ENCODE data around the gene ARL3.
"Not testable (repeated sequence)": the region's sequence is repeated elsewhere in the genome, so short reads cannot be mapped to it uniquely, and the experiment has no call there.

The ARL3 gene

DNA sequence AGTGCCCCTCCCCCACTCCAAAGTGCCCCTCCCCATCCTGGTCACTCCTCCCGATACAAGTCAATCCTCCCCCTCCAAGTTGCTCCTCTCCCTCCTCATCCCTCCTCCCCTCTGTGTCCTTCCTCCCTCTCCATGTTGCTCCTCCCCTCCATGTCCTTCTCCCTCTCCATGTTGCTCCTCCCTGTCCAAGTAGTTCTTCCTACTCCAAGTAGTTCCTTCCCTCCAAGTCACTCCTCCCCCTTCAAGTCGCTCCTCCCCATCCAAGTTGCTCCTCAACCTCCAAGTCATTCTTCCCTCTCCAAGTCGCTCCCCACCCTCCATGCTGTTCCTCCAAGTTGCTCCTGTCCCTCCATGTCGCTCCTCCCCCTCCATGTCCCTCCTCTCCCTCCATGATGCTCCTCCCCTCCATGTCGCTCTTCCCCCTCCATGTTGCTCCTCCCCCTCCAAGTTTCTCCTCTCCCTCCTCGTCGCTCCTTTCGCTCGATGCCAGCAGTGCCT is 20.9 kb upstream of the ARL3 start:
- DNase-seq = no peak

DNA sequence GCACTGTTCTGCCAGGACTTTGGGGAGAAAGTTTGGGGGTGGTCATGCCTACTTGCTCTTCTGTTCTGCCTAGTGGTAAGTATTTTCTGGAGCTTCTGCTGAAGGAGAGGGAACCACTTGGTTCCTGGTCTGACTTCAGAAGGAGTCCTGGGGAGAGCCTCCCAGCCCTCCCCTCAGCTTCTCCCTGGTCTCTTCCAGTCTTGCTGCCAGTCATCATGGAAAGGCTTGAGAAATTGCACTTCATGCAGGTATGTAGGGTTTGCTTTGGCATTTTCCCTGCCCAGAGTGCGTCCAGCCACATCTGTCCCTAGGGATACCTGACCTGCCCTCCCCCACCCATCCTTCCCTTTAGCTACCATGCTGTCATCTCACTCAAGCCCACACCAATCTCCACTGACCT is 18.5 kb upstream of the ARL3 start:
- DNase-seq = no peak

DNA sequence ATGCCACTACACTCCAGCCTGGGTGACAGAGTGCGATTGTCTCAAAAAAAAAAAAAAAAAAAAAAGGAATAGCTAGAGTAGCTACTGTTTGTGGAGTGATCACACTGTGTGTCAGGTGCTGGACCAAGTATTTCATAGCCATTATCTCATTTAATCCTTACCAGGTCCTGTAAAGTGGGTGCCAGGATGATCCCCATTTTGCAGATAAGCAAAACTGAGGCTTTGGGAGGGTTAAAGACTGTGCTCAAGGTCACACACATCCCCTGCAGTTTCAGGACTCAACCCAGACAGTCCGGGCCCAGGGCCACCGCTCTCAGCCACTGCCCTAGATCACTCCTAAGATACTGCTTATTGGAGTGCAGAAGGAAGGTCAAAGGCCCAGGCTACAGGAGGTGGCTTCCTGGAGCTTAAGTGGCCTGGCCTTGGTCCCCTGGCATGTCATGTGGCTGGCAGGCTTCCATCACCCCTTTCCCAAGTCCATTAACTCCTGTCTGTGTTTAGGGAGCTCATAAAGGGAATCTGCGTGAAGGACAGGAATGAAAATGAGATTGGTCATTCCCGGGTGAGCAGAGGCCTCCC is 17.1 kb upstream of the ARL3 start:
- no peak for DNase-seq

DNA sequence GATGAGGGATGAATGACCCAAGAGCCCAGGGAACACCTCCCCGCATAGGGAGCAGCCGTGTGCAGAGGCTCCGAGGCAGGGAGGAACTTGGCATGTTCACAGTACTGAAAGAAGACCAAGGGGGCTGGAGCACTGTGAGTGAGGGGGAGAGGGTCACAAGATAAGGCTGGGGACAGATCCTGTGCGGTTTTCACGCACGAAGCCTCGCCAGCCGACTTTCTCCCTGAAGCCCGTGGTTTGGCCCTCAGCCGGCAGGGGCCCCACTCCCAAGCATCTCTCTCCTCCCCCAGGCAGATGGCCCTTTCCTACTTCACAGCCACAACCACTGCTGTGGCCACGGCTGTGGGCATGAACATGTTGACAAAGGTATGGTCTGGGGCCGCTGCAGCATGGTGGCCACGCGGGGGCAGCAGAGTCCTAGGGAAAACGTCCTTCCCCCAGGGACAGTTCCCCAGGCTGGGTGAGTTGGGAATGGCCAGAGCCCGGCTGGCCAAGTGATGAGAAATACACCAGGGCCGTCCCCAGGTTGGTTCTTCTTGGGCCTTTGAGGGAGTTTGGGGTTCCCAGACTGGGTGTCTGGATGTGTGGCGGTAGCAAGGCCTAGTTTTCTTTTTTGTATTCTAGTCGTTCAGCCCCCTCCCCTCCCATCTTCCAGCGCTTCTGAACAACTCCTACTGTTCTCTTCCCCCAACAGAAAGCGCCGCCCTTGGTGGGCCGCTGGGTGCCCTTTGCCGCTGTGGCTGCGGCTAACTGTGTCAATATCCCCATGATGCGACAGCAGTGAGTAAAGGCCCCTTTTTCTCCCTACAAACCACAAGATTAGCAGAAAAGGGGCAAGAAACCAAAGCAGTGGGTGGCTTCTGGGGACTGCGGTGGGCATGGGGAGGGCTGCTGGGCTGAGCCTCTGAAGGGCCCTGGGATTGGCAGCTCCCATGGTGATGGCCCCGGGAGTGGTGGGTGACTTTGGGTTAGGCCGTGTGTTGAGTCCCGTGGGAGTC is 15.1 kb upstream of the ARL3 start:
- no peak for DNase-seq

DNA sequence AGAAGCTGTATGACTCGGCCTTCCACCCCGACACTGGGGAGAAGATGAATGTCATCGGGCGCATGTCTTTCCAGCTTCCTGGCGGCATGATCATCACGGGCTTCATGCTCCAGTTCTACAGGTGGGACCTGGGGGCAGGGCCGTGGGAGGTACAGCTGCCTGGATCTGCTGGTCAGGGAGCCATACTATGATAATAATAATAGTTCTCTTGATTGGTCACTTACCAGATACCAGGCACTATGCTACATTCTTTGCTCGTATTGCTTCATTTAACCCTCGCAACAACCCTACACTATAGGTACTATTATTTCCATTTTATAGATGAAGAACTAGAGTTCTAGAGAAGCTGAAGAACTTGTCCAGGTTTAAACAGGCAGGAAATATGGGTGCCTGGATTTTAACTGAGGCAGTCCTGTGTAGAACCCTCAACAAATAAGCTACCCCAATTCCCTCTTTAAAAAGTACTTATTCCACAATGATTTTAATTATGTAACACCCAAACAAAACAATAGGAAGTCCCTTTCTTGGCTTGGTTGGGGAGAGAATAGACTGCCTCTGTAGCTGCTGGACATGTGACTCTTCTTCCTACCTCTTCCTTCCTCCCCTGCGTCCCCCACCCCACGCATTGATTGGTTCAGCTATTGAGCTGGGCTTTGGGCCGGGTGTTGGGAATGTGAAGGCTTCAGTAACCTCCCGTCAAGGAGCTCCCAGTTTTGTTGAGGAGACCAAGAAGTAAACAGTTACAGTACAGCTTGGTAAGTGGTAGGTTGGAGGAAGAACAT is 13.0 kb upstream of the ARL3 start:
- no peak for DNase-seq

DNA sequence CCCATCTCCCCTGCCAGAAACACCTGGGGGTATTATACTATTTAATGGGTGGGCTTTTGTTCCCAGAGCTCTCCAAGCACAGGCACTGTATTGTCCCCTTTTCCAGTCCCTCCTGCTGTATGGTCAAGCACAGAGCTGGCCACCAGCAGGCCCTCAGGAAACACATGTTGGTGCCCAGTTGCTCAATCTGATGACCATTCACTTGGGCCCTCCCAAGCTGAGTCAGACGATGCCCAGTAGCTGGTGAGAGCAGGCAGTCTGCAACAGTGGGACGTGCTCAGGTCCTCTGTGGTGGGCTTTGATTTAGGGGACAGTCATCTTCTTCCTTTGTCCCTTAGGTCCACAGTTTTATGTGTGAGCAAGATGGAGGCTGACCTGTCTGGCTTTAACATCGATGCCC is 12.1 kb upstream of the ARL3 start:
- no peak for DNase-seq

DNA sequence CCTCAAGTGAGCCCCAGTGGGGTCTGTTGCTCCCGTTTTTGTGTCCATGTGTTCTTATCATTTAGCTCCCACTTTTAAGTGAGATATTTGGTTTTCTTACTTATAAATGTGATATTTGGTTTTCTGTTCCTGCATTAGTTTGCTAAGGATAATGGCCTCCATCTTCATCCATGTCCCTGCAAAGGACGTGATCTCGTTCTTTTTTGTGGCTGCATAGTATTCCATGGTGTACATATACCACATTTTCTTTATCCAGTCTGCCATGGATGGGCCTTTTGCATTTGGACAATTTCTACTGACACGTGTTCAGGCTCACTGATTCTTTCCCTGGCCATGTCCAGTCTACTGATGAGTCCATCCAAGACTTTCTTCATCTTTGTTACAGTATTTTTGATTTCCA is 9.8 kb upstream of the ARL3 start:
- no peak for DNase-seq

DNA sequence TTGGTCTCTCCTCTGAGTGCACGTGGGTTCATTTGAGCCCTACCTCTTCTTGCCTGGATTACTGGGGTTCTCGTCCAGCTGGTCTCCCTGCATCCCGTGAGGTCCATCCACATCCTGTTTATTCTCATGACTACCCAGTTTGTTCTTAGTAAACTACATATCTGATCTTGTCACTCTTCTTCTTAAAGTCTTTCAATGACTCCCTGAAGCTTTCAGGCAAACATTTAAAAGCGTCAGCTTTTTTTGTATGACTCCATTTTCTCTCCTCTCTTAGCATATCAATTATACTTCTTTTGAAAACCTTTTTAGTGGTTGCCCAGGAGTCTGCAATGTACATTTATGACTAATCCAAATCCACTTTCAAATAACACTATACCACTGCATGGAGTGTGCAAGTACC is 7.8 kb upstream of the ARL3 start:
- DNase-seq = no peak

DNA sequence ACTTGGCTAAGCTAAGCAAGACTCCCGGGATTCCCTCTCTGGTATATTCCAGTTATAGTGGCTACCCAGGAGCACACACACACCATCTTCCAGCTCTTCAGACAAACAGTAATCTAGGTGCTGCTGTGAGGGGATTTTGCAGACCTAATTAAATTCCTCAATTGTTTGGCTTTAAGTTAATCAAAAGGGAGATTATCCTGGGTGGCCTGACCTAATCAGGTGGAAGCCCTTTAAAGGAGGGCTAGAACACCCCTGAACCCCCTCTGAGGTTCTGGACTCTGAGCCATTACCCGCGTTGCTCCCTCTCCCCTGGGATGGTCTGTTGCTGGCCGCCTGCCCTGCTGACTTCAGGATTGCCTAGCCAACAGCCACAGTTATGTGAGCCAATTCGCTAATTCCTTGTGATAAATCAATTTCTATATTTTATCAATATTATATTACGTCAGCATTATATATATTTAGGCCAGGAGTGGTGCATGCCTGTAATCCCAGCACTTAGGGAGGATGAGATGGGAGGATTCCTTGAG is 6.6 kb upstream of the ARL3 start:
- DNase-seq = no peak

DNA sequence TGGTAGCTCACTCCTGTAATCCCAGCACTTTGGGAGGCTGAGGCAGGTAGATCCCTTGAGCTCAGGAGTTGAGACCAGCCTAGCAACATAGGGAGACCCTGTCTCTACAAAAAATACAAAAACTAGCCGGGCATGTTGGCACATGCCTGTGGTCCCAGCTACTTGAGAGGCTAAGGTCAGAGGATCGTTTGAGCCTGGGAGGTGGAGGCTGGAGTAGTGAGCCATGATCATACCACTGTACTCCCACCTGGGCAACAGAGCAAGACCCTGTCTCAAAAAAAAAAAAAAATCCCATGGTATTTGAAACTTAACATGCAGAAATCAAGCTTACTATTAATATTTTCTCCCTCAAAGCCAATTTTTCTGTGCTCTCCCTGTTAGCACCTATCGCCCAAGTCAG is 6.1 kb upstream of the ARL3 start:
- no peak for DNase-seq

DNA sequence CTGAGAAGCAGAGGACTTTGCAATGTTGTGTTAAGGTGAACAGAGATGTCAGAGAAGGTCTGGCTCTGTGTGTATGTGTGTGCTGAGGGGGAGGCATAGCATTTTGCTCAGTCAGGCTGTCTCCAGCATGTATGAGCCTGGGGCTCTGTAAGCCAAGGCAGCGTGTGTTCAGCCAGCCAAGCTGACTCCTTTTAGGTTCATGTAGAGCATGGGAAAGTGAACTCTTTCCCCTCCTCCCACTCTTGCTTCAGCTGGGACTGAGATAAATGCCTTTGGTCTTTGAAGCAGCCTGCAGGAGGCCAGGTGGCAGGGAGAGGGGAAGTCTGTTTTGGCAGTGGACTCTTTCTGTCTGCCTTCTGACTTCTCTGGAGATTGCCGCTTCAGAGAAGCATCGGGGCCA is 4.0 kb upstream of the ARL3 start:
- DNase-seq = no peak

DNA sequence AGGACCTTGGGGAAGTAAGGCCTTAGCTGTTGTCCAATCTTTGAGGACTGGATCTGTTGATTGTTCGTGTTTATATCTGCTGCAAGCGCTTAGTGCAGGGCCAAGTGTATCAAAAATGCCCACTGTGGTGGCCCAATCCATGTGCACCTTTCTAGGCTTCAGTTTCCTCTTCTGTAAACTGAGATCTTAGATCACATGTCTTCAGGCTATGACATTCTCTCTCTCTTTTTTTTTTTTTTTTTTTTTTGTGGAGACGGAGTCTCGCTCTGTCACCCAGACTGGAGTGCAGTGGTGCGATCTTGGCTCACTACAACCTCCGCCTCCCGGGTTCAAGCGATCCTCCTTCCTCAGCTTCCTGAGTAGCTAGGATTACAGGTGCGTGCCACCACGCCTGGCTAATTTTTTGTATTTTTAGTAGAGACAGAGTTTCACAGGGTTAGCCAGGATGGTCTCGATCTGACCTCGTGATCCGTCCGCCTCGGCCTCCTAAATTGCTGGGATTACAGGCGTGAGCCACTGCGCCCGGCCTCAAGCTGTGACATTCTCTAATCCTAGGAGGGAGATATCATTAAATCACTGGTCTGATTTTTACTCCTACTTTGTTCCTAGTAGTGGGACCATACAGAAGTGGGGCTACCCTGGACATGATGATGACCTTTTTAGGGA is 2.8 kb upstream of the ARL3 start:
- DNase-seq = not testable (repeated sequence)

DNA sequence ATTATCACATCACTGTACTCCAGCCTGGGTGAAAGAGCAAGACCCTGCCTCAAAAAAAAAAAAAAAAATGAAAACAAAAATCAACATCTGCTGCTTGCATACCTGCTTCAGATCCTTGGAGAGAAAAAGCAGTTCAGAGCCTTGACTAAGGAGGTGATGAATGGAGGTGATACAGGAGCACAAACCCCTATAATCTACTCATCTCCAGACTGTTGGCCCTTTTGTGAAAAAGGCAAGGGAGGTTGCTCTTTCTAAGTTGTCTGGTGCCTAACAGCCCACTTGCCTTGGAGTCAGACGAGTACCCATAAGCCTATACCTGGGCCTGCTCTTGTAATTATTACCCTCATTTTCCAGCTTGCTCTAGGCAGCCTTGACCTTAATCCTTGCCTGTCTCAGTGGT is 1.7 kb upstream of the ARL3 start:
- no peak for DNase-seq

DNA sequence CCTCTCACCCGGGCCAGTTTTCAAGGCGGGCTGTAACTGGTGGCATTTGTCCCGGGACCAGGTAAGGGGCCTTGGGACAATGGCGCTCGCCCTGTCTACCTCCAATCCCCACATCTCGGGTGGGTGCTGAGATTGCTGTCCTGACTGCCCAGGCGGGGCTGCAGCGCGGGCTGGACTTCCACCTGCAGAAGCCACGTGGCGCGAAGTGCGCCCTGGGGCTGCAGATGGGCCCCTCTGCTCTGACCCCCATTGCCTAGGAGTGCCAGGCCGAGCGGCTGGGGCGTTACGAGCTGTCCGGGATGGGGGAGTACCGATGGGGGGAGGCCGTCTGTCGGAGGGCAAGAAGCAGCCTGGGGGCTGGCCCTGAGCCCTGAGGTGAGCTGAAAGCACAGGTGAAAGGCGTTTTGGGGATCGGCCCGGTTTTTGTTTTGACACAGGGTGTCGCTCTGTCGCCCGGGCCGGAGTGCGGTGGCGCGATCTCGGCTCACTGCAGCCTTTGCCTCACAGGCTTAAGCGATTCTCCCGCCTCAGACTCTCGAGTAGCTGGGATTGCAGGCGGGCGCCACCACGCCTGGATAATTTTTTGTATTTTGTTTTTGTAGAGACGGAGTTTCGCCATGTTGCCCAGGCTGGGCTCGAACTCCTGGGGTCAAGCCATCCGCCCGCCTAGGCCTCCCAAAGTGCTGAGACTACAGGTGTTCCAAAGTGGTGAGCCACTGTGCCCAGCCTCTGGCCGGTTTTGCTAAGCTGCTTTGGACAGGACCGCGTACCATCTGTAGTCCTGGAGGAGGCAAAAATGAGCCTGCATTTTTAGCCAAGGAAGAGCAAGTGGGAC is 641 bp upstream of the ARL3 start, which contains the start of gene SFXN2:
Gene SFXN2 (plus strand): TSS at position 16 of the 835 bp plus-strand sequence. CDS start 12,001 bp downstream, outside the sequence.
- no peak for DNase-seq

DNA sequence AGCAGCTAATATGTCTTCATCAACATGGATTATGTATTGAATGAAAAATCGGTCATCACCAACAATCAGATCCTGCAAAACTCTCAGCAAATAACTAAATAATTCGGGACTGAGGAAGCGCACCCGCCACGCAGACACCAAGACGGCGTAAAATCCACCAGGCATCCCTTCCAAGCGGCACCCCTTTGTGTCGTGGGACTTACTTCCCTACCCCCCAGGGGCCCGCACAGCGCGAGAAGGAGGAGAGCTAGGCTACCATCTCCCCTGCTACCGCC is 721 bp downstream of the ARL3 start:
- no peak for DNase-seq

DNA sequence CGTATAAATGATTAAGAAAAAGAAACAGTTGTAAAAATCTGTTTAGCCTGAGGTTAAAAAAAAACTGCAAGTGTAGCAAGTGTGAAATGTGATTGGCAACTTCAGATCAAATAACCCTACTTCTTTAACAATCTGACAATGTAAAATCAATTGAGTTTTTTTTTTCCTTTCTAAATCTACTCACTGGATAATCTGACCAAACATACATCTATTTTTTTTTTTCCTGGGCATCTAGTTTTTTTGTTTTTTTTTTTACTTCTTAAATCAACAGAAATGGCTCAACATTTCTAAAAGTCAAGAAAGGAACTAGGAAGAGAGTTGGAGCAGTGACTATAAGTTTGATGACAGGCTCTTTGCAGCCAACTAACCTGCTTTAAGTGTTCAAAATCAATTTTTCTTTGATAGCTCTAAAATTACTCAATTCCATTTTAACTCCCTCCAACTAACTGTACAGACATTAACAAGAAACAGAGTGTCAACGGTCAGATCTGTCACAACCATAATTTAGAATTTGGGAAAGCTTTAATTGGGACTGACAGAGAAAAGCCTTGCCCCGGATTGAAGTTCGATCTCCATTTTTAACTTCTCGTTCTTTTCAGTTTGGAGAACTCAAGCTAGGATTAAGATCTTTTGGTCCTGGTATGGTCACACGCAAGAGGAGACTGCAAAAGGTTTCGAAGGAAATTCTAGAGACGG is 1.2 kb downstream of the ARL3 start:
- no peak for DNase-seq

DNA sequence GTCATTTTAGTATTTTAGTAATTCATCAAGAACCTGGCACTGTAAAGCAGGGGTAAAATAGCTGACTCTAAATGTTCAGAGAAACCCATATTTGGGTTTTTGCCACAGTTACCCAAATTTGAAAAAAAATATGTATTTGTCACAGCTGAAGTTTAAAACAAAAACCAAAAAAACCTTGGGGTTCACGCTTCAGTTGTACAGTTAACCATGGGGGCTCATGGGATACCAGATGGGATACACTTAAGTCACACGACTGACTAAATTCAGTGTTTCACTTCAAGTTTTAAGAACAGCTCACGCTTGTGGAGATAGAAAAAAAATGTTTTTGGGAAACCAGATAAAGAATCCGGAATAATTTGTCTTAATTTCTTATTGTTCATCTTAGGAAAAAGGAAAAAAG is 2.1 kb downstream of the ARL3 start:
- DNase-seq = no peak

DNA sequence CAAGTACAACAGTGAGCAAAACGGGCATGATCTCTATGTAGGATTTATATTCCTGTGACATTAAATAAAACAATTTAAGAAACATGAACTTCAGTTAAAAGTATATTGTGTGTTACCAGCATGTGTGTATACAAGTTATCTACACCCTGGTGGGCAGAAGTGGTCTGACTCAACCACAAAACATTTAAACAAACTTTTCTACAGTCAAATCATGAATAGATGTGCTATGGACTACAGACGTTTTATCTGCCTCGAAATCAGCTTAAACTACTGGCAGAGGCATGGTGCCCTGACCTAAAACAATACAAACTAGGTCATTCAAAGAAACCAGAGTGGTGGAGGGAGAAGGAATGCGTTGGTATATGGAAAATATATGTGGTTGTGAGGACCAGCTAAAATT is 3.6 kb downstream of the ARL3 start:
- no peak for DNase-seq

DNA sequence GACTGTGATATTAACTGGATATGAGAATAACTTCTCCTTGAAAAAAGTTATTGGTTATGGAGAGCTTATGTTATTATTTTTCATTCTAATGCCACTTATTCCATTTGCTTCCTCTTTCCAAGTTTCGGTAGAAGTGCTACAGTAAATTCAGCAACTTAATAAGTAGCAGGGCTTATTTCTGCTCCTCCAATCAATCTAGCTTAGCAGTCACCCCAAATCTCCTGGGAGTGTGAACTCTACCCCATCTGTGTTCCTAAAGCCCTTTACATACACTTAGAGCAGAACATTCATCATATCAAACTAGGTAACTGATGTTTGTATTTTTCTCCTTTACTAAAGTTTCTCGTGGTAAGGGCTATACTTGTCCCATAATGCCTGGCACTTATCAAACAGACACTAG is 8.7 kb downstream of the ARL3 start:
- DNase-seq = no peak

DNA sequence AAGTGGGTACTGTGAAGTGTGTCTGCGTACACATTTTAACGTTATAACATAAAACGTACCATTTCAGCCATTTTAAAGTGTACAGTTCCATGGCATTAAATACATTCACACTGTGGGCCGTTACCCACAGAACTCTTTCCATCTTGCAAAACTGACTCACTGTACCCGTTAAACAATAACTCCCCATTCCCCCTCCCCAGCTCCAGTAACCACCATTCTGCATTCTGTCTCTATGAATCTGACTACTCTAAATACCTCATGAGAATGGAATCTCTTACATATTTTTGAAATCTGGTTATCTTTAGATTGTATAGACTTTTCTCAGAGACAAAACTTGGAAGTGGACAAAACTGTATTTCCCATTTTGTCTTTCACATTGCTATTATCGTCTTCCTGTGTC is 9.3 kb downstream of the ARL3 start:
- no peak for DNase-seq

DNA sequence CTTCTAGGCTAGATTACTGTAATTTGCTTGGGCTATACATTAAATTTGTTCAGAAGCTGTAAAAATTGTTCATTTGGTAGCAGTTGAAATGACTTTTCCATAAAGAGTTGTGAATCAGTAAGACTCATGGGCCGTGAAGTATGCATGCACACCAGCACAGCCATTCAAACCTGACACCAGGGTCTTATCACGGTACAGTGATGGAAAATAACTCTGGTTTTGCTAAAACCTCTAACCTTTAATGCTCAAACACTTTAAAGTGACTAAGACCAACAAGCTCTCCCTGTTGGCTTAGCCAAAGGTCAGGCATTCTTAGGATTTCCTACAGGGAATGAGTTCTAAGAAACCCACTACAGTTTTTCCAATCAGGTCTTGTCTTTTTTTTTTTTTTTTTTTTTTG is 11.5 kb downstream of the ARL3 start:
- DNase-seq = no peak
